Type B pancreatic cell (in vitro differentiated cells): ENCODE measurements around the gene MGAT4A. TPM values are rescaled to one million over a fixed set of nuclear protein-coding genes. Genes with fewer than 3 reads are reported as not detected.
A peak's percentile ranks its signal among the peaks of the same experiment; 100 is the strongest.
"Not testable (repeated sequence)": the region's sequence is repeated elsewhere in the genome, so short reads cannot be mapped to it uniquely, and the experiment has no call there.

Experiments
- DNase-seq: peaks from one replicate; pipeline ENCODE4 v3.0.0; 2021; ENCODE audit warnings: mixed read lengths; ENCODE audit not compliant: unreplicated experiment; ENCODE audit errors: extremely low spot score
- H3K27ac Mint-ChIP-seq: 2 replicates; pipeline ENCODE4 v1.8.0; 2021; ENCODE audit warnings: mild to moderate bottlenecking, mixed read lengths
- H3K27me3 Mint-ChIP-seq: 2 replicates; pipeline ENCODE4 v1.8.0; 2021; ENCODE audit warnings: mixed read lengths
- H3K36me3 Mint-ChIP-seq: 2 replicates; pipeline ENCODE4 v1.8.0; 2021; ENCODE audit warnings: mixed read lengths
- H3K4me1 Mint-ChIP-seq: one replicate; pipeline ENCODE4 v1.8.0; 2021; ENCODE audit warnings: mixed read lengths; ENCODE audit not compliant: unreplicated experiment
- H3K4me3 Mint-ChIP-seq: 2 replicates; pipeline ENCODE4 v1.8.0; 2021; ENCODE audit warnings: mild to moderate bottlenecking, mixed read lengths
- H3K9me3 Mint-ChIP-seq: 2 replicates; pipeline ENCODE4 v1.8.0; 2021; ENCODE audit warnings: mixed read lengths
- CTCF ChIP-seq: fragments of 200-600 bp; sonication (generic); conservative IDR thresholded peaks from 2 replicates; pipeline ENCODE4 v1.5.0; 2021; ENCODE audit warnings: antibody characterized with exemption, mild to moderate bottlenecking
- total RNA-seq: library from RNA; stranded (reverse); gene quantifications from 2 replicates; pipeline ENCODE4 v1.2.1, GENCODE V29; 2021; ENCODE audit warnings: low replicate concordance

Gene MGAT4A
- total RNA-seq, 1 donor from 2014 or later: 32.5 TPM

DNA sequence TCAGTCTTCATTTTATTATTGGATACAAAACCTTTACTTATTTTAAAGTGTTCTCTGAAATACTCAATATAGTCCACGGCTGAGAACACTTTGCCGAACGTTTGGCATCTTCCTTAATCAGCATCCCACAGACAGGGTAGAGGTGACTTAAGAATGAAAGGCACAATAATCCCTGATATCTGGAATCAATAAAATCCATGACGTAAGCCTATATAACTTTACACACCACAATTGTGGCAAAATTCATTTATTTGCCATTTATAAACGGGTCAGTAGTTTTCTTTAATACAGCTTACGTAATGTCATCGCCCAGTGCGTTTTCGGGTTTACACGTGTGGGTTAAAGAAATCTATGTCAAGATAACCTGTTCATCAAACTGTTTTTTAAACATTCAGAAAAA is 1.3 kb downstream of the MGAT4A start:
- Mint-ChIP-seq H3K36me3 (peaks cover 4% of the 10 kb centered on the region), H3K27me3 (peaks cover 32% of the 10 kb centered on the region), H3K9me3 (peaks cover 5% of the 10 kb centered on the region), H3K4me3 (peak overlapping the region; percentile 87), H3K27ac (peak overlapping the region; percentile 51), H3K4me1 (peaks cover 8% of the 10 kb centered on the region)
- TF ChIP-seq CTCF: no peak
- DNase-seq: no peak

- not testable (repeated sequence) for DNase-seq, H3K36me3 Mint-ChIP-seq, H3K9me3 Mint-ChIP-seq, H3K4me1 Mint-ChIP-seq
- H3K27ac Mint-ChIP-seq: peak overlapping the region; percentile 5
- H3K27me3 Mint-ChIP-seq: peaks cover 32% of the 10 kb centered on the region
- H3K4me3 Mint-ChIP-seq: peak overlapping the region; percentile 50
These were observed 2.7 kb downstream of the MGAT4A start for GRCh38 chr2:98728088-98728718.

DNA sequence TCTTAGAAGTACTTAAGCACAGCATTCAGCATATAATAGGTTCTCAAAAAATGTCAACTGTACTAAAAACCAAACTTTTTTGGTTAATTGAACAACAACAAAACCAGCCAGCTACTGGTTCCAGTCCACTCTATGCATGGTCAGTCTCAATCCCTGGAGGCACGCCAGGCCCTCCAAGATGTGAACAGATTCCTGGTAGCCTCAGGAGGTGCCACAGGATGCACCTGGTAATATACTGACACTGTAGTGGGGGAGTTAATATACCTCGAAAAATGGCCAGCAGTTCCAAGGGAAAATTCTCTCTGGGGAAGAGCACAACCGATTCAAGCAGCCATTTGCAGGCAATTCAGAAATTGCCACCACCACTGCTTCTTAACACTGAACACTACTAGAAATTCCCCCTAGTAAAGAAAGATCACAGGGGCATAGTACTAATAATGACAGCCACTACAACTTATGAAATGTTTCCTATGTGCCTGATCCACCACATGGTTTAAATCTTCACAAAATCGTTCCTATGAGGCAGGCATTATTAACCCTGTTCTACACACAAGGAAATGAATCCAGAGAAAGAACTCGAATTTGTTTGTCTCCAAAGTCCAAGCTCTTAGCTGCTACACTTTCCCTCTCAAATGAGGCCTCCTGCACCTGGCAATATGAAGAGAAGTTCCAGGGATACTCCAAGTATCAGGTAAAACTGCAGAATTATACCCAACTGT is 3.4 kb downstream of the MGAT4A start:
- TF ChIP-seq CTCF: no peak
- peak overlapping the region; percentile 51 for H3K4me3 Mint-ChIP-seq
- peaks cover 6% of the 10 kb centered on the region for H3K36me3 Mint-ChIP-seq
- no peak for DNase-seq
- H3K27me3 Mint-ChIP-seq: peaks cover 27% of the 10 kb centered on the region
- peak overlapping the region; percentile 66 for H3K27ac Mint-ChIP-seq
- peaks cover 1% of the 10 kb centered on the region for H3K9me3 Mint-ChIP-seq
- peaks cover 8% of the 10 kb centered on the region for H3K4me1 Mint-ChIP-seq

DNA sequence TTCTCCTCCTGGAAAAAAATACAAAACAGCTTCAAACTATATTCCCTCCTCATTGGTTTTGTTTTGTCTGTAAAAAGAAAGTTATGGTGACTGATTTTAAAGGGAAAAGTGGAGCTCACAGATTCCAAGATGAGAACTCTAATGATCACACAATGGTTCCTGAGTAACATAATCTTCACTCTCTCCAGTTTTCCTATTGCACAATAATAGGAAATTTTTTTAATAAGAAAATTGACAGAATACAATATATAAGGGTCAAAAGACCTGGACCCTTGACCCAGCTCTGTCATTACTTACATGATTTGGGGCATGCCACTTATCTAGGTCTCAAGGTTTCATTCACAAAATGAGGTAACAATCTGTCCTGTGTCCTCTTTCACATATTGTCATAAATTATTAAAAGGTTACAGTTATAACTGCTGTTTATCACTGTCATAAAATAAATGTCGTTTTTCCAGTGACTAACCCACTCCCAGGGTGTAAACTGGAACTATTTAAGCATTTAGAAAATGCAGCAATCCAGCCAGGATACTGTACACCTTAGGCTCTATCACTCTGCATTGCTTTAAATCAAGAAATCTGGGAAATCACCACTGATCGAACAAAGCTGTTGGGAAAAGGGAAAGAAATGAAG is 4.1 kb downstream of the MGAT4A start:
- peak overlapping the region; percentile 66 for H3K27ac Mint-ChIP-seq
- TF ChIP-seq CTCF: no peak

DNA sequence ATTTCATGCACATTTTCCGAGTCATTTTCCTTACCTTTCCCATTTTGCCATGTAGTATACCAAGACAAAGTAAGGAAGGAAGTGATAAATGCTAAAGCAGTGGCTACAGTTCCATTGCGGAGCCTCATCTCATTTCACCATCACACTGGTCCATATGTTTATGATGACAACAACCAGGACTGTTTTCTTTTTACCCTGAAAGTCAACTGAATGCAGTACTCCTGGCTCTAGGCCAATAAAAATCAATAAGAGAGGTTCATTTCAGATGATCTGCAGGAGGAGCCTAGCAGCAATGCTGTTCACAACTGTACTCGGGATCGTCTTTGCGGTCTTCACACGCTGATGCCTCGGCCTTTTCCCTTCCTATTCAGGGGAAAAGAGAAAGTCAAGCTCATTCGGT is 4.7 kb downstream of the MGAT4A start:
- Mint-ChIP-seq H3K4me3 (no peak overlapping the region), H3K4me1 (peaks cover 8% of the 10 kb centered on the region), H3K36me3 (peaks cover 6% of the 10 kb centered on the region), H3K9me3 (no peaks in the 10 kb centered on the region), H3K27ac (no peak overlapping the region), H3K27me3 (peaks cover 20% of the 10 kb centered on the region)
- no peak for DNase-seq
- TF ChIP-seq CTCF: no peak

More for the DNA sequence above, 4.1 kb downstream of the MGAT4A start:
- Mint-ChIP-seq H3K27me3 (peaks cover 23% of the 10 kb centered on the region), H3K9me3 (no peaks in the 10 kb centered on the region), H3K4me3 (peak overlapping the region; percentile 51), H3K36me3 (peaks cover 6% of the 10 kb centered on the region), H3K4me1 (peaks cover 8% of the 10 kb centered on the region)
- DNase-seq: no peak

DNA sequence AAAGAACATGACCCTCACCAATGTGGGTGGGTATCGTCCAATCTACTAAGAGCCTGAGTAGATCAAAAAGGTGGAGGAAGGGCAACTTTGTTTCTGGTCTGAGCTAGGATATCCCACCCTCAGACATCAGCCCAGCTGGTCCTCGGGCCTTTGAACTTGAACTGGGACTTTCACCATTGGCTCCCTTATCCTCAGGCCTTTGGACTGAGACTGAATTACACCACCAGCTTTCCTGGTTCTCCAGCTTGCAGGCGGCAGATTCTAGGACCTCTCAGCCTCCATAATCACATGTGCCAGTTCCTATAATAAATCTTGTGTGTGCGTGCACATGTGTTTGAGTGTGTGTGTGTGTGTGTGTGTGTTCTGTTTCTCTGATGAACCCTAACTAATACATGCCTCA is 10.6 kb downstream of the MGAT4A start:
- no peaks in the 10 kb centered on the region for H3K27me3 Mint-ChIP-seq
- peaks cover 14% of the 10 kb centered on the region for H3K36me3 Mint-ChIP-seq
- peaks cover 6% of the 10 kb centered on the region for H3K9me3 Mint-ChIP-seq
- peaks cover 4% of the 10 kb centered on the region for H3K4me1 Mint-ChIP-seq
- TF ChIP-seq CTCF: no peak
- H3K27ac Mint-ChIP-seq: no peak overlapping the region
- no peak for DNase-seq
- no peak overlapping the region for H3K4me3 Mint-ChIP-seq
